ENCODE results near the gene FSTL4. TPM values are rescaled to one million over a fixed set of nuclear protein-coding genes. Genes with fewer than 3 reads are reported as not detected.
A peak's percentile ranks its signal among the peaks of the same experiment; 100 is the strongest.

Gene FSTL4
- total and polyA plus RNA-seq, 2 of the 13 experiments (the other 11 are each of a cell fraction or from before 2014, with no cell fraction given) = 2.1 to 3.0 TPM

DNA sequence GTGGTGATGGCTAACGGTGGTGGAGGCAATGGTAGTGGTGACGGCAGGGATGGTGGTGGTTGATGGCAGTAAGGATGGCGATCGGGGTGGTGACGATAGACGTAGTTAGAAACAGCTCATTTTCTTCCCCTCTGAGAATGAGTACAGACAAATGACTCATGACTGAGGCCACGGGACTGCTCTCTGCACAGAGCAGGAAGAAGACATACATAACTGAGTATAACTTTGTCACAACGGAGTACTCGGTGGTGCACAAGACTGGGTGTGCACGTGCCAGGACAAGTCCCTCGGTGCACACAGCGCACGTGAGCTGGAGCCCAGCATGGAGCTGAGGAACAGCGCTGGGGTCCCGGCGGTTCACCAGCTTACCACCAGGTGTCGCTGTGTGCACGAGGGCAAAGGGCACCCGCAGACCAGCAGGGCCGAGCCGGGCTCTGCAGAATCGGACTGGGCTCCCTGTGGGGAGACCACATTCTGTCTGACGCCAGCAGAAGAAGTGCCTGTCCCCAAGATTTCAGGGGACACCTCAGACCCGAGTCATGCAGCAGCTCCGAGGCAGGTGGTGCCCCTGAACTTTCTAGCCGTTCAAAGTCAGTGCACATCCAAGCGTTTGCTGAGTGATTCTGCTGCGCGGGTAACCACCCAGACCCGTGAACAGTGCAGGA is 188.6 kb downstream of the FSTL4 start (continued):
- 0 out of 2 replicates have a peak, but pooled peaks have one; percentile 43 for TF ChIP-seq ZNF501 (CRISPR knock-in tag; IDR thresholded peaks at IDR 0.05)
- peak; percentile 77; the same call in 1 of the 2 replicates for TF ChIP-seq ZNF224 (CRISPR knock-in tag; IDR thresholded peaks at IDR 0.05)
- TF ChIP-seq BRD4 (CRISPR knock-in tag; IDR thresholded peaks at IDR 0.05) = no peak
- no peak for TF ChIP-seq ZNF841 (CRISPR knock-in tag; IDR thresholded peaks at IDR 0.05; ENCODE audit: borderline replicate concordance)
- TF ChIP-seq GLMP (CRISPR knock-in tag; IDR thresholded peaks at IDR 0.05; ENCODE audit: borderline replicate concordance) = no peak
- TF ChIP-seq TP53 (CRISPR knock-in tag; conservative IDR thresholded peaks at IDR 0.05) = 0 out of 2 replicates have a peak, but pooled peaks have one; percentile 19
- TF ChIP-seq ZNF747 (CRISPR knock-in tag; IDR thresholded peaks at IDR 0.05; ENCODE audit: borderline replicate concordance) = no peak
- no peak for TF ChIP-seq PRDM4 (CRISPR knock-in tag; IDR thresholded peaks at IDR 0.05; ENCODE audit: borderline replicate concordance)
- TF ChIP-seq SMC3 (IDR thresholded peaks at IDR 0.05; ENCODE audit: low read length) = peak; percentile 33; the same call in 1 of the 2 replicates
- TF ChIP-seq MYC (CRISPR knock-in tag; IDR thresholded peaks at IDR 0.05; ENCODE audit: borderline replicate concordance) = peak; percentile 80
- TF ChIP-seq ZC3H13 (CRISPR knock-in tag; IDR thresholded peaks at IDR 0.05) = no peak
- TF ChIP-seq NFIC (IDR thresholded peaks at IDR 0.05; ENCODE audit: low read length) = no peak
- TF ChIP-seq ZNF263 (CRISPR knock-in tag; IDR thresholded peaks at IDR 0.05) = peak; percentile 51
- TF ChIP-seq PITX1 (CRISPR knock-in tag; IDR thresholded peaks at IDR 0.05) = no peak
- TF ChIP-seq ARID2 (CRISPR knock-in tag; IDR thresholded peaks at IDR 0.05; ENCODE audit: borderline replicate concordance) = no peak
- no peak for TF ChIP-seq ZNF124 (CRISPR knock-in tag; IDR thresholded peaks at IDR 0.05)
- TF ChIP-seq CHD4 (IDR thresholded peaks at IDR 0.05; ENCODE audit: borderline replicate concordance, low read length) = no peak
- no peak for TF ChIP-seq BATF2 (CRISPR knock-in tag; IDR thresholded peaks at IDR 0.05)
- TF ChIP-seq ZBED4 (CRISPR knock-in tag; IDR thresholded peaks at IDR 0.05; ENCODE audit: borderline replicate concordance) = 0 out of 2 replicates have a peak, but pooled peaks have one; percentile 54
- TF ChIP-seq SP1 (IDR thresholded peaks at IDR 0.05) = no peak
- TF ChIP-seq SP1 (CRISPR knock-in tag; IDR thresholded peaks at IDR 0.05) = no peak
- TF ChIP-seq ZNF33B (CRISPR knock-in tag; IDR thresholded peaks at IDR 0.05) = no peak
- peak; percentile 78 for TF ChIP-seq STAG1 (CRISPR knock-in tag; IDR thresholded peaks at IDR 0.05)
- no peak for TF ChIP-seq ZNF792 (CRISPR knock-in tag; IDR thresholded peaks at IDR 0.05)

All from HepG2 (cell line).